HG02852 (cell line): ENCODE data around the gene JOSD2.

Experiments
- ATAC-seq: cut with Tn5 transposase; IDR thresholded peaks from one replicate; pipeline ENCODE4 v1.9.1; 2021; ENCODE audit warnings: mild to moderate bottlenecking, moderate library complexity; ENCODE audit not compliant: unreplicated experiment

Gene JOSD2, protein sequence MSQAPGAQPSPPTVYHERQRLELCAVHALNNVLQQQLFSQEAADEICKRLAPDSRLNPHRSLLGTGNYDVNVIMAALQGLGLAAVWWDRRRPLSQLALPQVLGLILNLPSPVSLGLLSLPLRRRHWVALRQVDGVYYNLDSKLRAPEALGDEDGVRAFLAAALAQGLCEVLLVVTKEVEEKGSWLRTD

DNA sequence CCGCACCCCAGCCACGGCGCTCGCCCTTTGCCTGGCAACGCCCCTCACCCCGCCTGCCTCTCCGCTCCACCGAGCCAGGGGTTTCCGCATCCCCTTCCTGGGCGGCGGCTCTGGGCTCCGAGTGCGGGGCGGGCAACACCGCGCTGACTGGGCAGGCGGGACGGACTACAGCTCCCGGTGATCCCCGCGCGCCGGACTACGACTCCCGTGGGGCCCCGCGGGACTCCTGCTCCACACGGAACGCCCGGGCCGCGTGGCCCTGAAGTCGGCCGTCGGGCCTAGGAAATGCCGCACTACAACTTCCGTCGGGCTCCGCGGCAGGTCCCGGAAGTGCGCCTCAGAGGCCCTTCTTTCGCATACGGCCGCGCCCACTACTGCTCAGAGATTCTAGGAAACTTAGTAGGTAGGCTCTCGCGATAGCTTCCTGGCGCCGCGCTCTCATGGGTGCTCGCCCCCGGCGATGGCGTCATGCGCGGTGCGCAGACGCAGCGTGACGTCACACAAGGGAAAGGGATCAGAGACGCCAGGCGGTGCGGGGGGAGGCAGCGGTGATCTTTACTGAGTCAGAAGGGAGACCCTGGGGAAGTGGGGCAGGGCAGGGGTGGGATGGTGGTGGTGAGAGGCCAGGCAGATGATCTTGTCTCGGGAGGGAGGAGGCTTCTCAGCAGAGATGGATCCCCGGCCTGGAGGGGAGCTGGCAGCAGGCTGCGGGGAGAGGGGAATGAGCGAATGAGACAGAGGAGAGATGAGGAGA, at the start of gene JOSD2:
JOSD2 (minus strand) TSS at position 123 of the 754 bp plus-strand sequence. CDS start 760 bp downstream, outside the sequence.
- ATAC-seq: peak; percentile 80

DNA sequence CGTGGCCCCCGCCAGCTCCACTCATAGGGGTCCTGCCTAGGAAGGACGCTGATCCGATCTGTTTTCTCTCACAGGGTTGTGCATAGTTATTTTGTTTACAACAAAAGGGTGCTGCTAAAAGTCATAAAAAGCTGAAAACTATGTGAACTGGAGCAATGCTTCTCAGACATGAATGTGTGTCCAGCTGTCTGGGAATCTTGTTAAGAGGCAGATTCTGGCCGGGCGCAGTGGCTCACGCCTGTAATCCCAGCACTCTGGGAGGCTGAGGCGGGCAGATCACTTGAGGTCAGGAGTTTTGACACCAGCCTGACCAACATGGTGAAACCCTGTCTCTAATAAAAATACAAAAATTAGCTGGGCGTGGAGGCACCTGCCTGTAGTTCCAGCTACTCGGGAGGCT, 48.6 kb upstream of the JOSD2 start:
- ATAC-seq: no peak

DNA sequence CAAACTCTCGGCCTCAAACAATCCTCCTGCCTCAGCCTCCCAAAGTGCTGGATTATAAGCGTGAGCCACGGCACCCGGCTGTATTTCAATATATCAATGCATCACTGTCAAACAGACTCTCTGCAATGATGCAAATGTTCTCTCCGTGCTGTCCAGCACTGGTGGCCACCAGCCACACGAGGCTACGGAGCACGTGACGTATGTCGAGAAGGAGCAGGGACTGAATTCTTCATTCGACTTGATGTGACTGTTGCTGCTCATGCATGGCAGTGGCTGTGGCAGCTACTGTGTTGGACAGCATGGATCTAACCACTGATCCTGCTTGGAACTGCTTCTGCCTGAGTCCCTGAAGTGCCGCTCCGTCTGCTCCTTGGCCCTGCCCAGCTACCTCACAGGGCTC, 47.5 kb upstream of the JOSD2 start:
- ATAC-seq: no peak

DNA sequence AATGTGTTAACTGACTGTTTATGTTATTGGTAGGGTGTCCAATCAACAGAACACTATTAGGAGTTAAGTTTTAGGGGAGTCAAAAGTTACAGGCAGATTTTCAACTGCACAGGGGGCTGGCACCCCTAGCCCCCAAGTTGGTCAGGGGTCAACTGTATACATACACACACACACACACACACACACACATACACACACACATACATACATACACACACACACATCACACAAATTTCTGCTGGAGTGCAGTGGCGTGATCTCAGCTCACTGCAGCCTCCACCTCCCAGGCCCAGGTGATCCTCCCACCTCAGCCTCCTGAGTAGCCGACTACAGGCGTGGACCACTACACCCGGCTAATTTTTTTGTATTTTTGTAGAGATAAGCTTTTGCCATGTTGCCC, 47.0 kb upstream of the JOSD2 start:
- ATAC-seq: no peak

DNA sequence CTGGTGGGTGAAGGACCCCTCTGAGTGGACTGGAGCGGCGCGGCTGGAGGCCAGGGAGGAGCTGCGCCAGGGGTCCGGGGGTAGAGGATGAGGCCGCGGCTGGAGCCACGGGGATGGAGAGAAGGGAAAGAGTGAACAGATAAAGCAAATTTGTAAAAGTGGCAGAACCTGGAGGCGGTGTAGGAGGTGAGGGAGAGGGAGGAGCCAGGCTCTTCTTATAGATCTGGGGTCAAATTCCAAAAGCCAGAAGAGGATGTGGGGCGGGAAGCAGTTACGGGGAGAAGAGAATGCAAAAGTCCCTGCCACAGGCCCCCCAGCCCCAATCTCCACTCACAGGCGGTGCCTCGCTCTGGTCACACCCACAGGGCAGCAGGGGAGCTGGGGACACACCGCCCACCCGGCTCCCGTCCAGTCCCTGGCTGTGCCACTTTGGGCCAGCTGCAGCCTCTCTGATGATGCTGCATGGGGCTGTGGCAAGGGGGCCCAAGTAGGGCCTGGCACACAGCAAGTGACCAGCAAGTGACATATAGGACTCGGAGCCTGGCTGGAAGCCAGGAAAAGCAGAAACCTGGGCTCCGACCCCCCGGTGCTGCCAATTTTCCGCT, 46.1 kb upstream of the JOSD2 start:
- ATAC-seq: no peak

DNA sequence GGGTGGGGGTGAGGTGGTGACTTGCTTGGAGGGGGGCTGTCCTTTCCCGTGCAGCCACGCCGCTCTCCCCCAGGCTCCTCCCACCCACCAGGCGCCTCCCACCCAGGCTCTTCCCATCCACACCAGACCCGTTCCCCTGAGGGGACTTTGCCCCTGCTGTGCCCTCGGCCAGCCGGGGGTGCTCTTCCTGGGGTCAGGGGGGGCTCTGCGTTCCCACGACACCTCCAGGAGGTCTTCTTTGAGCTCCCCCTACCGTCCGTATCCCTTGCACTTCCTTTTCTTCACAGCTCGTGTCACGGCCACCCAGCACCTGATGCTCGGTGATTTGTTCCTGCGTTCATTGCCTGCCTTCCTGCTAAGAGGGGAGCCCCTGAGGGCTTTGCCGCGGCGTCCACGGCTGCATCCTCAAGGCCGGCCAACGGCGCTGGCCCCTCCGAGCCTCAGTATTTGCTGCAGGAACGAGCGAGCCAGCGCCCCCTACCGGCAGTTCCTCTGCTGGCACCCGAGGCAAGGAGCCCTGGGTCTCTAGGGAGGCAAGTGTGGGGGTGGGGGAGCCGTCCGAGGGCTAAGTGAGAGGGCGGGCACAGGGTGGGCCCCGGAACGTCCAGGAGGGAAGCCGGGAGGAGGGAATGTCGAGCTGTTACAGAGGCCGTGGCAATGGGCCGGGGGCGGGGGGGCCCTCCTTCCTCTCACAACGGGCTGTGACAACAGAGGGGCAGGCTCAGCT, 45.5 kb upstream of the JOSD2 start:
- no peak for ATAC-seq

DNA sequence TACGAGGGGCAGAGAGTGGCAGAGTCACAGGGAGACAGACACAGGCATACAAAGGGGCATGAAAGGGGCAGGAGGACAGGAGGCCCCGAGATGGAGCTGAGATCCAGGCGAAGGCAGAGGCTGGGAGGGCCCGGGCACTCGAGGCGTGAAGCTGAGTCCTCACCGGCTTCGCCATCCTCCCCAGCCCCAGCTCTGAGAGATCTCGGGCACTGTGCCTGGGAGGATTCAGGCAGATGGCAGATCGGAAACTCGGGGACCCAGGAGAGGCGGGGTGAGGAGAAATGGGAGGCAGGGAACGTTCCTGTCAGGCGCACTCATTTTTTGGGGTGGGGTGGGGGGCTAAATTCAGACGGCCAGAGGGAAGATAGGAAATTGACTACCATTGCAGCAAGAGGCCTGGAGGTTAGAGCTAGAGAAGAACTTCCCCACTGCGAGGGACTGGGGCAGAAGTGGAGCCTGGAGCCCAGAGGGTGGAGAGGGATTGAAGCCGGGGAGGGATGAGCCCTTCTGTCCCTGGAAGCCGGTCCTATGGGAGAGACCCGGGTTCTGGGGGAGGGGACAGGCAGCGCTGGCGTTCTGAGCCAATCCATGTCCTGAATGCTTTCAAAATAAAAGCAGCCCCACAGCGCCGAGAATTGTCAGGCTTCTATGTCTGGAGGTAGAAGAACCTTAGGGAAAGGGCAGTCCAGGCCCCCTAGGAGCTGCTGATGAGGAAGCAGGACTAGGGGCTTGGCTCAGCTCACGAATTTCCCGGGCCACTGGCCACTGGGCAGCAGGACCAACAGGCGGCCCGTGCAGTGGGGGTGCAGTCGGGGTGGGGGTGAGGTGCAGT, 44.7 kb upstream of the JOSD2 start:
- ATAC-seq: no peak

DNA sequence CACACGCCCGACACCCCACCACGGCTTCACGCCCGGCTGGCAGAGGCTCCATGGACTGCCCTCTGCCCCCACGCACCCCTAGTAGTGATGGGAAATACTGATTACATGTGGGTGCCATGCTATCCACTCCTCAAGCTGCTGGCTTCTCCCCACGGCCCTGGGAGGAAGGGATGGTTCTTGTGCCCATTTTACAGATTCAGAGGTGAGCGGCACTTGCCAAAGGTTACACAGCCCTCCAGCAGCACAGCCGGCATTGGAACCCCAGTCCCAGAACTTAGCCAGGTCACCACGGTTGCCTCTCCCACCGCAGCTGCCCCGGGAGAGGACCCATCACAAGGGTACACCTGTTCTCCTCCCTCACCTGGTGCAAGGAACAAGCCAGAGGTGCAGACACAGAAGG, 44.0 kb upstream of the JOSD2 start:
- ATAC-seq: no peak

DNA sequence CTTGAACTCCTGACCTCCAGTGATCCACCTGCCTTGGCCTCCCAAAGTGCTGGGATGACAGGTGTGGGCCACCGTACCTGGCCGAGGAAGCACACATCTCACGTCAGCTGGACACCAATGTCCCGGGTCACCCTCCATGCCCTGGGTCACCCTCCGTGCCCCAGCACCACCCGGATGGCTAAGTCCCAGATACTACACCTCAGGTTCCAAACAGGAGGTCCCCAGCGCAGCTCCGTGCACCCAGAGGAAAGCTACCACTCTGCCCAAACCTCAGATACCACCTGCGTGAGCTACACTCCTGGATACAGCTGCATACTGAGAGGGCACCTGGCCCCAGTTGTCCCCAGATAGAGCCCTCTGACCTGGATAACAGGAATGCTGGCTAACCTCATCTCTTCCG, 43.2 kb upstream of the JOSD2 start:
- ATAC-seq: no peak

DNA sequence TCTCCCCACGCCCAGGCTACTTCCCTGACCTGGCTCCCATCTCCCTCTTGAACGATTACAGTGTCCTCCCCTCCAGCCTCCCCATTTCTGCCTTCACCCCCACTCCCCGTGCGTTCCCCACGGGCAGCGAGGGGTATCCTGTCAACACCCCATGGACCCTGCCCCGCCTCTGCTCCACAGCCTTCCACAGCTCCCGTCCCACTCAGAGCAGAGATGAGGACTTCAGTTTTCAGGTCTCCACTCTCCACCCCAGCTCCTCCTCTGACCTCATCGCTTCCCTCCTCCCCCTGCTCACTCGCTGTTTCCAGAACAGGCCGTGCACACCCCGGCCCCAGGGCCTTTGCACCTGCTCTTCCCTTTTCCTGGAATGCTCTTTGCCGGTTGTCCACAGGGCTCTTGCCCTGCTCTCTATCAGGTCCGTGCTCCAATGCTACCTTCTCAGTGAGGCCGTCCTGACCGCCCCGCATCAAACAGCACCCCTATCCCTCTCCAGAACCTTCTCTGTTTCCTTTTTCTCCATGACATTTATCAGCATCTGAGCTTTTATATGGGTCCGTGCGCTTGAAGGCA, 42.2 kb upstream of the JOSD2 start:
- no peak for ATAC-seq

DNA sequence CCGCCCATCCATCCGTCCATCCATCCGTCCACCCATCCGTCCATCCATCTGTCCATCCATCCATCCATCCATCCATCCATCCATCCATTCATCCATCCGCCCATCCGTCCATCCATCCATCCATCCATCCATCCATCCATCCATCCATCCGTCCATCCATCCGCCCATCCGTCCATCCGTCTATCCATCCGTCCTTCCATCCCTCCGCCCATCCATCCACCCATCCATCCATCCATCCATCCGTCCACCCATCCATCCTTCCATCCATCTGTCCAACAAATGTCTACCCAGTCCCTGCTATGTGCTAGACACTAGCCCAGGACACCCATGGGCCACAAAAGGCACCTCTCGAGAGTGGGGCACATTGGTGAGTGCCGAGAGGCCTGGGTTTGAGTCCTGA, 41.5 kb upstream of the JOSD2 start:
- no peak for ATAC-seq

DNA sequence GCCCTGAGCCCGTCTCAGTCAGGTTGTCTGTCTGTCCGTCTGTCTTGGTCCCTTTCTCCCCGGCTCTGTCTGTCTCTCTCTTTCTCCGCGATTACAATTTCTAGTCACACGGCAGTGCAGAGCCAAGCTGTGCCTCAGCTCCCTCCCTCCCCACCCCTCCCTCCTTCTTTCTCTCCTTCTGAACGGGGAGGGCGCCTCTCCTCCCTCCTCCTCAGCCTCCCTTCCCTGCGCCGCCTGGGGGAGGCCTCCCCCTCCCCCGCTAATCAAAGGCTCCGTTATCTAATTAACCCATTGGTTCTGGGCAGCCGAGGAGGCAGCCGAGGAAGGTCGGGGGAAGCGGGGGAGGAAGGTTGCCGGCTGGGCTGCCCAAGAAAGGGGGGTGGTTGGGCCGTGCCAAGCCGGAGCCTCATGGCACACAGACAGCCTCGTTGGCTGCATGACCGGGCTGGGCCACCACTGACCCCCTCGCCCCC, 40.8 kb upstream of the JOSD2 start:
- no peak for ATAC-seq

DNA sequence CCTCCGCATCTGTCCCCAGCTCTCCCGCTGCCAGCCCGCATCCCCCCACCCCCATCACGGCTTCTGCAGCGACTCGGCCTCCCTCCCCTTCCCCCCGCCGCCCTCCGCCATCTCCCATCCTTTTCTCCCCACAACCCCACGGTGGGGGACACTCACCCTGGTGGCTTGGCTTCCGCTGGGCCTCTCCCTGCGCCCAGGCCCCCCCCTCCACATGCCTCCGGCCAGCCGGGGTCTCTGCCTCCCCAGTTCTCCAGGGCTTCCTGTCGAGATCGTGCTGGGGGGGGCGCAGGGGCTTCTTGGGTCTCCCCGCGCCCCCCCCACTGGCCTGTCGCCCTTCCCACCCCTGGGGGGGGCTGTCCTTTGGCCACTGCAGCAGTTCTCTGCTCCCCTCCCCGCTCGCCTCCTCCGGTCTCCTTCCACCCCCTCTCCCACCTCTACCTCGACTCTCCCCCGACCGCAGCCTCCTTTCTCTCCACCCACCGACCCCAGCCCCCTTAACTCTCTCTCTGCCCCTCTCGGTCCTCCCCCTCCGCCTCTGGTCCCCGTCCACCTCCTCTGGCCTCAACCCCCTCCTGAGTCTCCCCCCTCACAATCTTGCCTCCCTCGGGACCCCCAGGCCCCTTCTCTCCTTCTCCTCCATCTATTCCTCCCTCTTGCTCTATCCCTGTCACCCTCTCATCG, 40.2 kb upstream of the JOSD2 start:
- ATAC-seq: no peak

DNA sequence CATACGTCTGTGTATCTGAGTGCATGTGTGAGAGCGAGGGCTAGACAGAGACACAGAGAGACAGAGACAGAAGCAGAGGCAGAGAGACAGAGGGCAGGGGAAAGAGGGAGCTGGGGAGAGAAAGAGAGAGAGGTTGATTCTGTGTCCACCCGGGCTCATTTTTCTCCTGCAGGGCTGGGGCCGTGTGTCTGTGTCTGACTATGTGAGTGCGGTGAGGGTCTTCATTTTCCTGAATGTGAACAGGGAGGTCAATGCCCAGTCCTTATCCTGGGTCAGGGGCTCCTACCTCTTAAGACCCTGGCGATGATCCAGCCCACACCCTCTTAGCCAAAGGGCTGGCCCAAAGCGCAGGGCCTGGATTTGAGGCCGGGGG, 39.6 kb upstream of the JOSD2 start:
- no peak for ATAC-seq

DNA sequence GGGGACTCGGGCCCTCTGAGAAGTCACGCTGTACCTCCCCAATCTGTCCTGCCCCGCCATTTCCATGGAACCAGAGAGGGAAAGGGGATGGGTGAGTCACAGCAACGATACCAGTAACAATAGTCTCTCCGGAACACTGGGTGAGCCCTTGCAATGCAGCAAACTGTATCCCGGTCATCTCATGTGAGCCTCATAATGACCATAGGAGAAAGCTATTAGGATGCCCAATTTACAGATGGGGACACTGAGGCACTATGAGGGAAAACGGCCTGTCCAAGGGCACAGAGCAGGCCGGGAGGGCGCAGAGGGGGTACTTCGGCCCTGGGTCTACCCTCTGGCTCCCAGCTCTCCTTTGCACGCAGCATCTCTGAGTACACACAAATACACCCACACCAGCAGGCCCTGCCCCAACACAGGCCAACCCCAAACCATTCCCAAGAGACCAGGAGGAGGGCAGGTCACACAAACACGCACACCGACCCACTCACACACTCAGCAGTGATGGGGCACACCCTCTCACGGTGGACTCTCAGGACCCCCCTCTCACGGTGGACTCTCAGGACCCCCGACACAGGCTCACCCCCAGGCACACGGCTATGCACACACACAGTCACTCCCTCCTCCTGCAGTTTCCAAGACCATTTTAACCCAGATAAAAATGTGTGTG, 39.1 kb upstream of the JOSD2 start:
- ATAC-seq: no peak

DNA sequence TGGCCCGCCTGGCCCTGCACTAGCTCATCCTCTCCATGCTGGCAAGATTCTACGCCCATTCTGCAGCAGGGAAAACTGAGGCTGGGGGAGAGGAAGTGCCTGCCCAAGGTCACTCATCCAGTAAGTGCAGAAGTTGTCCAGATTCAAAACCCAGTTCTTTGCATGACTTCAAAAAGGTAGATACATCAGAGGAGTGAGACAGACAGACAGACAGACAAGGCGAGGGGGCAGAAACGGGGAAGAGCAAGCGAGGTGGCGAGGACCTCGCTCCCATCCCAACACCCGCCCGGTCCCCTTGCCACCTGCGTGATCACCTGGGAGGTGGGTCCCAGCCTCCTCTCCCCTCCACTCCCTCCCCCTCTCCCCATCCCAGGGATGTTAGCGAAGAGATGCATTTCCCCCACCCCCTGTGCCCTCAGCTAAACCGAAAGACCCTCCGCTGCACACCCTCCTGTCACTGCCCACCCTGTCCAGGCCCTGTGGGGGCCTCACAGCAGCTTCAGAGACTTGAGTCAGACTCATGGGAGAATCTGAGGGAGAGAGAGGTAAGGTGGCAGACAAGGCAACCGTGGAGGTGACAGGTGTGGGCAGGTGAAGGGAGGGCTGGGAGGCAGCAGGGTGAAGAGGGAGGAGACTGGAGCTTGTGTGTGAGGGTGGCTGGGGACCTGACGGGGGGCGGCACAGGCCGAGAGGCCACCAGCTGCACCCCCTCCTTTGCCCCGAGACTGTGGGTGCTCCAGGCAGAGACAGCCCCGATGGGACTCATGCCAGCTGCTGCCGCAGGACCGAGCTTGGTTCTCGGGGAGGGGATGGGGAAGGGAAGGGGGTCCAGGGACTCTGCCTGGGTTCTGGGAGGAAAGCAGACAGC, 38.3 kb upstream of the JOSD2 start:
- ATAC-seq: no peak

DNA sequence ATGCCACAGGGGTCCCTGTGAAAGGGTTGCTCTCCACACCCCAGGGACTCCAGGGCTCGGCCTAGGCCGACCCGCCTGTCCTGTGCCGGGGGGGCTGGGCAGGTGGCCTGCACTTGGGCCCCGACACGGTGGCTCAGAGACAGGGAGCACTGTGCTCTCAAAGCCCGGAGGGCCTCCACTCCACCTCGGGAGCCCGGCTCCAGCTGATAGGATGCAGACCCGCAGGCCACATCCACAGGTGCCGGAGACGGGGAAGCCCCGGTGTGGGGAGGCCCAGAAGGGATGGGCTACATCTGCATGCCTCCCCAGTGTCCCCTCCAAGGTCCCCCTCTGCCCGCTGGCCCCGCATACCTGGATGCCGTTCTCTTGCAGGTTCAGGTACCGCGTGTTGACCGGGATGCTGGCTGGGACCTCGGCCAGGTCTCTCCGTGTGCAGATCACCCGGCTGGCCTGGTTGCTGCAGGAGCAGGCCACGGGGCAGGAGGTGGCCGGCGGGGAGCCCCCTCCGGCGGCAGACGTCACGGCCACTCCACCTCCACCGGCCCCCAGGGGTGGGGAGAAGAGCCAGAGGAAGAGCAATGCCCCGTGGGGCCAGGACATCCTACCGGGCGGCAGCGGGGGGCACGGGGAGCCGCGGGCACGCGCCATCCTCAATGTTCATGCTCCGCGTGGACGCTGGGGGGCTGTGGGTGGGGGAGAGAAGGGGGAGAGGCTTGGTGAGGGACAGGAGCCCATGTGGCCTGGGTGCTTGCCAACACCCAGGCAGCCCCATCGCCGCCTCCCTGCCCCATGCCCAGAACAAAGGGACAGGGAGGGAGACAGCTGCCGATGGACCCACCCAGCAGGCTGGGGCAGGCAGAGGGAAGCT, 37.4 kb upstream of the JOSD2 start:
- no peak for ATAC-seq
